ENCODE measurements around the gene POC5. TPM values are rescaled to one million over a fixed set of nuclear protein-coding genes. Genes with fewer than 3 reads are reported as not detected.

Gene POC5
- total RNA-seq, 1 donor from 2014 or later, result 10.6 TPM

Other genes with a start within 250 kb of the POC5 start
- 18.2 and 20.1 TPM in 2 replicates for gene CERT1, start 205.8 kb downstream of the POC5 start, total RNA-seq
- gene POLK, start 205.5 kb downstream of the POC5 start, total RNA-seq, result 17.1 and 26.1 TPM in 2 replicates
- 0.53 and 0.70 TPM in 2 replicates for gene ANKDD1B, start 106.0 kb downstream of the POC5 start, total RNA-seq